DOHH2 (cell line): ENCODE data around the gene SLC2A9.

Experiments used
- H3F3A ChIP-seq: fragments of 200-600 bp; sonication (generic), shearing (Covaris generic); 2 replicates; pipeline ENCODE4 v1.6.0; 2016; ENCODE audit warnings: antibody characterized with exemption, mild to moderate bottlenecking; ENCODE audit not compliant: control insufficient read depth, insufficient read depth
- H3K27ac ChIP-seq: fragments of 200-600 bp; sonication (generic); 2 replicates; pipeline ENCODE4 v1.5.1; 2014; ENCODE audit warnings: low read depth, mild to moderate bottlenecking, low read length, moderate library complexity
- H3K27me3 ChIP-seq: fragments of 200-600 bp; sonication (generic); 2 replicates; pipeline ENCODE4 v1.6.1; 2014; ENCODE audit warnings: mild to moderate bottlenecking, low read length, mixed read lengths; ENCODE audit not compliant: control insufficient read depth
- H3K36me3 ChIP-seq: fragments of 200-600 bp; sonication (generic); 2 replicates; pipeline ENCODE4 v1.6.1; 2014; ENCODE audit warnings: mild to moderate bottlenecking, low read length, moderate library complexity, mixed read lengths; ENCODE audit not compliant: control insufficient read depth
- H3K4me1 ChIP-seq: fragments of 200-600 bp; sonication (generic); 2 replicates; pipeline ENCODE4 v1.6.1; 2014; ENCODE audit warnings: mild to moderate bottlenecking, low read length, mixed read lengths; ENCODE audit not compliant: control insufficient read depth
- H3K4me2 ChIP-seq: fragments of 200-600 bp; sonication (generic); 2 replicates; pipeline ENCODE4 v1.6.0; 2014; ENCODE audit warnings: mild to moderate bottlenecking, low read length, moderate library complexity
- H3K4me3 ChIP-seq: fragments of 200-600 bp; sonication (generic); 2 replicates; pipeline ENCODE4 v1.5.1; 2014; ENCODE audit warnings: mild to moderate bottlenecking, low read length, mixed read lengths
- H3K79me2 ChIP-seq: fragments of 200-600 bp; sonication (generic); 2 replicates; pipeline ENCODE4 v1.6.1; 2014; ENCODE audit warnings: mild to moderate bottlenecking, low read length, mixed read lengths; ENCODE audit not compliant: control insufficient read depth
- H3K9me2 ChIP-seq: fragments of 200-600 bp; sonication (generic); replicated peaks from 2 replicates; pipeline ENCODE4 v1.6.1; 2014; ENCODE audit warnings: mild to moderate bottlenecking, low read length, mixed read lengths; ENCODE audit not compliant: control insufficient read depth
- H3K9me3 ChIP-seq: fragments of 200-600 bp; sonication (generic); 2 replicates; pipeline ENCODE4 v1.6.1; 2014; ENCODE audit warnings: antibody characterized with exemption, low read length, mixed read lengths; ENCODE audit not compliant: control insufficient read depth, insufficient read depth
- H4K20me1 ChIP-seq: fragments of 200-600 bp; sonication (generic); 2 replicates; pipeline ENCODE4 v1.6.0; 2014; ENCODE audit warnings: low read depth, mild to moderate bottlenecking, antibody characterized with exemption, low read length, moderate library complexity; ENCODE audit not compliant: control insufficient read depth, insufficient read depth
- CTCF ChIP-seq: fragments of 200-600 bp; sonication (generic); IDR thresholded peaks from one replicate; pipeline ENCODE4 v1.5.1; 2014; ENCODE audit warnings: antibody characterized with exemption, mild to moderate bottlenecking, low read depth, low read length; ENCODE audit not compliant: poor library complexity, severe bottlenecking
- EZH2phosphoT487 ChIP-seq: fragments of 200-600 bp; sonication (generic); IDR thresholded peaks from 2 replicates; pipeline ENCODE4 v1.6.1; 2017; ENCODE audit warnings: borderline replicate concordance, mild to moderate bottlenecking, antibody characterized with exemption, low read length, moderate library complexity, mixed read lengths

SLC2A9 gene

GRCh38 chr4:9946170-9946569, 75.1 kb downstream of the SLC2A9 start:
- no peaks in the 10 kb centered on the region for H3K9me2 ChIP-seq

GRCh38 chr4:9944431-9945425, 76.6 kb downstream of the SLC2A9 start:
- H3K27me3 ChIP-seq: no peaks in the 10 kb centered on the region
- no peaks in the 10 kb centered on the region for H3K9me3 ChIP-seq
- no peak overlapping the region for H3K27ac ChIP-seq
- H3K79me2 ChIP-seq: no peaks in the 10 kb centered on the region
- no peaks in the 10 kb centered on the region for H3K4me1 ChIP-seq
- H3K9me2 ChIP-seq: no peaks in the 10 kb centered on the region
- no peaks in the 10 kb centered on the region for H3K36me3 ChIP-seq
- no peaks in the 10 kb centered on the region for H3F3A ChIP-seq
- H4K20me1 ChIP-seq: no peaks in the 10 kb centered on the region
- TF ChIP-seq CTCF (no peak), EZH2phosphoT487 (no peak)
- no peak overlapping the region for H3K4me2 ChIP-seq
- no peak overlapping the region for H3K4me3 ChIP-seq

More at GRCh38 chr4:9946170-9946569, 75.1 kb downstream of the SLC2A9 start:
- H3K27me3 ChIP-seq: no peaks in the 10 kb centered on the region
- H3K4me1 ChIP-seq: no peaks in the 10 kb centered on the region
- no peaks in the 10 kb centered on the region for H3K79me2 ChIP-seq
- no peak overlapping the region for H3K27ac ChIP-seq
- TF ChIP-seq EZH2phosphoT487 (no peak), CTCF (no peak)
- H3F3A ChIP-seq: no peaks in the 10 kb centered on the region
- no peaks in the 10 kb centered on the region for H3K36me3 ChIP-seq
- no peaks in the 10 kb centered on the region for H4K20me1 ChIP-seq
- H3K9me3 ChIP-seq: no peaks in the 10 kb centered on the region
- no peak overlapping the region for H3K4me2 ChIP-seq
- H3K4me3 ChIP-seq: no peak overlapping the region

- H3K4me2 ChIP-seq: no peak overlapping the region
- H3K36me3 ChIP-seq: no peaks in the 10 kb centered on the region
- no peaks in the 10 kb centered on the region for H3F3A ChIP-seq
- no peaks in the 10 kb centered on the region for H3K79me2 ChIP-seq
- no peaks in the 10 kb centered on the region for H4K20me1 ChIP-seq
- H3K9me3 ChIP-seq: no peaks in the 10 kb centered on the region
- H3K4me1 ChIP-seq: no peaks in the 10 kb centered on the region
- no peak overlapping the region for H3K4me3 ChIP-seq
- H3K9me2 ChIP-seq: no peaks in the 10 kb centered on the region
- H3K27ac ChIP-seq: no peak overlapping the region
- H3K27me3 ChIP-seq: no peaks in the 10 kb centered on the region
- TF ChIP-seq CTCF (no peak), EZH2phosphoT487 (no peak)
Measured at GRCh38 chr4:9943761-9944160, 77.5 kb downstream of the SLC2A9 start.
